ENCODE results near the gene ABCC3. TPM values are rescaled to one million over a fixed set of nuclear protein-coding genes. Genes with fewer than 3 reads are reported as not detected.

The ABCC3 gene
- total RNA-seq, 1 experiment from 2014 or later: 66.2 TPM

DNA sequence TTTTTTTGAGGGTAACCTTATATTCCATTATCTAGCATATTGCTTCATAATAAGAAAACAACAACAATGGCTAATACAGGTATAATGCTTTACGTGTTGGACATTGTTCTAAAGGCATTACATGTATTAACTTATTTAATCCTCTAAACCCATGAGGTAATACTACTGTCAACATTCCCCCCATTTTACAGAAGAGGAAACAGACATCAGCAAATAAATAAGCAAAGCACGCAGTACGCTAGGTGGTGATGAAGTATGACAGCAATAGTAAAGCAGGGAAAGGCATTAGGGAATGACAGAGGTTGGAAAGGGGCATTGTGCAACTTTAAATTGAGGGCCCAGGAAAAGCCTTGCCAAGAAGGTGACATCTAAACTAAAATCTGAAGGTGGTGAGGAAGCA is 68.5 kb downstream of the ABCC3 start:
- ChIA-PET CTCF (interaction anchor here (1.0 to 1.3 kb wide), 2 partner anchors 8 to 73 kb away, joined by 3 to 6 read pairs; no protein-coding TSS in a partner anchor), POLR2A (no interaction called here), RAD21 (ENCODE audit: low non-redundant PET in 1 of 2, low total read pairs in 2 of 2, uncharacterized antibody in 2 of 2, unreplicated experiment in 2 of 2) (no interaction called here)
- ATAC-seq (no peak), DNase-seq (ENCODE audit: low read depth, low spot score) (no peak)
- TF ChIP-seq JUND (IDR thresholded peaks at IDR 0.05): no peak
- no peak for TF ChIP-seq CEBPB (IDR thresholded peaks at IDR 0.05; ENCODE audit: low read depth)
- TF ChIP-seq, protein P1, sequence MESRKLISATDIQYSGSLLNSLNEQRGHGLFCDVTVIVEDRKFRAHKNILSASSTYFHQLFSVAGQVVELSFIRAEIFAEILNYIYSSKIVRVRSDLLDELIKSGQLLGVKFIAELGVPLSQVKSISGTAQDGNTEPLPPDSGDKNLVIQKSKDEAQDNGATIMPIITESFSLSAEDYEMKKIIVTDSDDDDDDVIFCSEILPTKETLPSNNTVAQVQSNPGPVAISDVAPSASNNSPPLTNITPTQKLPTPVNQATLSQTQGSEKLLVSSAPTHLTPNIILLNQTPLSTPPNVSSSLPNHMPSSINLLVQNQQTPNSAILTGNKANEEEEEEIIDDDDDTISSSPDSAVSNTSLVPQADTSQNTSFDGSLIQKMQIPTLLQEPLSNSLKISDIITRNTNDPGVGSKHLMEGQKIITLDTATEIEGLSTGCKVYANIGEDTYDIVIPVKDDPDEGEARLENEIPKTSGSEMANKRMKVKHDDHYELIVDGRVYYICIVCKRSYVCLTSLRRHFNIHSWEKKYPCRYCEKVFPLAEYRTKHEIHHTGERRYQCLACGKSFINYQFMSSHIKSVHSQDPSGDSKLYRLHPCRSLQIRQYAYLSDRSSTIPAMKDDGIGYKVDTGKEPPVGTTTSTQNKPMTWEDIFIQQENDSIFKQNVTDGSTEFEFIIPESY (IDR thresholded peaks at IDR 0.05; ENCODE audit: extremely low read depth, insufficient replicate concordance, low read length): no peak
- TF ChIP-seq, protein P2, sequence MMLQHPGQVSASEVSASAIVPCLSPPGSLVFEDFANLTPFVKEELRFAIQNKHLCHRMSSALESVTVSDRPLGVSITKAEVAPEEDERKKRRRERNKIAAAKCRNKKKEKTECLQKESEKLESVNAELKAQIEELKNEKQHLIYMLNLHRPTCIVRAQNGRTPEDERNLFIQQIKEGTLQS (IDR thresholded peaks at IDR 0.05): no peak
- TF ChIP-seq TCF7L2 (IDR thresholded peaks at IDR 0.05; ENCODE audit: borderline replicate concordance, extremely low read depth, insufficient read depth, insufficient read length): no peak
- no peak for TF ChIP-seq EGR1 (IDR thresholded peaks at IDR 0.05; ENCODE audit: low read depth)
- TF ChIP-seq RAD21 (IDR thresholded peaks at IDR 0.05; ENCODE audit: low read depth): no peak
- TF ChIP-seq, protein P3, sequence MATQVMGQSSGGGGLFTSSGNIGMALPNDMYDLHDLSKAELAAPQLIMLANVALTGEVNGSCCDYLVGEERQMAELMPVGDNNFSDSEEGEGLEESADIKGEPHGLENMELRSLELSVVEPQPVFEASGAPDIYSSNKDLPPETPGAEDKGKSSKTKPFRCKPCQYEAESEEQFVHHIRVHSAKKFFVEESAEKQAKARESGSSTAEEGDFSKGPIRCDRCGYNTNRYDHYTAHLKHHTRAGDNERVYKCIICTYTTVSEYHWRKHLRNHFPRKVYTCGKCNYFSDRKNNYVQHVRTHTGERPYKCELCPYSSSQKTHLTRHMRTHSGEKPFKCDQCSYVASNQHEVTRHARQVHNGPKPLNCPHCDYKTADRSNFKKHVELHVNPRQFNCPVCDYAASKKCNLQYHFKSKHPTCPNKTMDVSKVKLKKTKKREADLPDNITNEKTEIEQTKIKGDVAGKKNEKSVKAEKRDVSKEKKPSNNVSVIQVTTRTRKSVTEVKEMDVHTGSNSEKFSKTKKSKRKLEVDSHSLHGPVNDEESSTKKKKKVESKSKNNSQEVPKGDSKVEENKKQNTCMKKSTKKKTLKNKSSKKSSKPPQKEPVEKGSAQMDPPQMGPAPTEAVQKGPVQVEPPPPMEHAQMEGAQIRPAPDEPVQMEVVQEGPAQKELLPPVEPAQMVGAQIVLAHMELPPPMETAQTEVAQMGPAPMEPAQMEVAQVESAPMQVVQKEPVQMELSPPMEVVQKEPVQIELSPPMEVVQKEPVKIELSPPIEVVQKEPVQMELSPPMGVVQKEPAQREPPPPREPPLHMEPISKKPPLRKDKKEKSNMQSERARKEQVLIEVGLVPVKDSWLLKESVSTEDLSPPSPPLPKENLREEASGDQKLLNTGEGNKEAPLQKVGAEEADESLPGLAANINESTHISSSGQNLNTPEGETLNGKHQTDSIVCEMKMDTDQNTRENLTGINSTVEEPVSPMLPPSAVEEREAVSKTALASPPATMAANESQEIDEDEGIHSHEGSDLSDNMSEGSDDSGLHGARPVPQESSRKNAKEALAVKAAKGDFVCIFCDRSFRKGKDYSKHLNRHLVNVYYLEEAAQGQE (IDR thresholded peaks at IDR 0.05; ENCODE audit: low read depth): no peak
- TF ChIP-seq, protein P4, sequence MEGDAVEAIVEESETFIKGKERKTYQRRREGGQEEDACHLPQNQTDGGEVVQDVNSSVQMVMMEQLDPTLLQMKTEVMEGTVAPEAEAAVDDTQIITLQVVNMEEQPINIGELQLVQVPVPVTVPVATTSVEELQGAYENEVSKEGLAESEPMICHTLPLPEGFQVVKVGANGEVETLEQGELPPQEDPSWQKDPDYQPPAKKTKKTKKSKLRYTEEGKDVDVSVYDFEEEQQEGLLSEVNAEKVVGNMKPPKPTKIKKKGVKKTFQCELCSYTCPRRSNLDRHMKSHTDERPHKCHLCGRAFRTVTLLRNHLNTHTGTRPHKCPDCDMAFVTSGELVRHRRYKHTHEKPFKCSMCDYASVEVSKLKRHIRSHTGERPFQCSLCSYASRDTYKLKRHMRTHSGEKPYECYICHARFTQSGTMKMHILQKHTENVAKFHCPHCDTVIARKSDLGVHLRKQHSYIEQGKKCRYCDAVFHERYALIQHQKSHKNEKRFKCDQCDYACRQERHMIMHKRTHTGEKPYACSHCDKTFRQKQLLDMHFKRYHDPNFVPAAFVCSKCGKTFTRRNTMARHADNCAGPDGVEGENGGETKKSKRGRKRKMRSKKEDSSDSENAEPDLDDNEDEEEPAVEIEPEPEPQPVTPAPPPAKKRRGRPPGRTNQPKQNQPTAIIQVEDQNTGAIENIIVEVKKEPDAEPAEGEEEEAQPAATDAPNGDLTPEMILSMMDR (IDR thresholded peaks at IDR 0.05 in 2 of 3, conservative IDR thresholded peaks at IDR 0.05 in 1 of 3; ENCODE audit: borderline replicate concordance in 1 of 3, insufficient read depth in 1 of 3, low read depth in 2 of 3, low read length in 2 of 3): no peak
- TF ChIP-seq ZFX (IDR thresholded peaks at IDR 0.05): no peak
- Histone ChIP-seq H2AFZ (ENCODE audit: low read depth, low read length, poor library complexity, severe bottlenecking) (no peak overlapping the region), H3K9me3 (ENCODE audit: control insufficient read depth in 1 of 2, insufficient read depth in 1 of 2, low read depth in 1 of 2, low read length in 2 of 2) (no peaks in the 10 kb centered on the region), H4K20me1 (ENCODE audit: insufficient read depth) (no peaks in the 10 kb centered on the region; the same call in 1 of the 2 replicates), H3K4me1 (ENCODE audit: control insufficient read depth in 1 of 2, insufficient read depth in 2 of 2, low read length in 2 of 2) (peaks cover 0 to 38% of the 10 kb centered on the region in 2 experiments; a peak in 2 of 4 replicates), H3K36me3 (ENCODE audit: control insufficient read depth in 1 of 2, insufficient read depth in 2 of 2, low read length in 2 of 2) (peaks cover 15 to 26% of the 10 kb centered on the region in 2 experiments), H3K4me3 (replicated peaks in 1 of 2; ENCODE audit: low read depth in 1 of 2, low read length in 2 of 2) (no peak overlapping the region), H3K27me3 (ENCODE audit: insufficient read depth, low read length) (no peaks in the 10 kb centered on the region), H3K9me2 (ENCODE audit: insufficient read depth) (no peaks in the 10 kb centered on the region), H3K9ac (ENCODE audit: low read length) (no peak overlapping the region), H3K27ac (ENCODE audit: low read depth, low read length) (no peak overlapping the region), H3K79me2 (ENCODE audit: insufficient read depth, low read length) (peaks cover 75% of the 10 kb centered on the region), H3K4me2 (ENCODE audit: low read length) (no peak overlapping the region)
- intact Hi-C loops (cut with micrococcal nuclease): no loop called here
- no TSS peak for BruUV-seq (replicated peaks)
